HL-60 (cell line): Measurements from ENCODE around the gene HLA-DQA1.

Source experiments
- DNase-seq, 2 experiments: peaks; one replicate each; pipeline ENCODE4 v3.0.0-alpha.2; 2010 to 2020; ENCODE audit warnings: low read depth in 1 of 2, low spot score in 1 of 2
- H3K27ac ChIP-seq: fragments of 250-450 bp; sonication (Bioruptor Pico); replicated peaks from 2 replicates; pipeline ENCODE4 v1.5.1; 2020; ENCODE audit warnings: mild to moderate bottlenecking, moderate library complexity
- H3K27me3 ChIP-seq: fragments of 250-450 bp; sonication (Bioruptor Pico); 2 replicates; pipeline ENCODE4 v1.5.1; 2021; ENCODE audit warnings: mild to moderate bottlenecking, moderate library complexity; ENCODE audit not compliant: insufficient read depth, poor library complexity, severe bottlenecking
- H3K4me3 ChIP-seq: replicated peaks from 2 replicates; pipeline ENCODE4 v1.5.1; 2011; ENCODE audit warnings: mild to moderate bottlenecking, control low read depth, low read length; ENCODE audit not compliant: insufficient read depth
- GABPA ChIP-seq: IDR thresholded peaks from 2 replicates; pipeline ENCODE4 v1.6.1; 2012; ENCODE audit warnings: low read depth
- POLR2AphosphoS5 ChIP-seq: IDR thresholded peaks from 2 replicates; pipeline ENCODE4 v1.6.1; 2012; ENCODE audit warnings: low read depth
- SPI1 ChIP-seq: IDR thresholded peaks from 2 replicates; pipeline ENCODE4 v1.6.1; 2012; ENCODE audit warnings: low read depth, mild to moderate bottlenecking, borderline replicate concordance
- TF ChIP-seq, protein P1 (sequence below): IDR thresholded peaks from one replicate; pipeline ENCODE4 v1.5.1; 2011; ENCODE audit warnings: low read length, control low read depth, inconsistent platforms; ENCODE audit not compliant: insufficient read depth
- TF ChIP-seq, protein P2 (sequence below): IDR thresholded peaks from 2 replicates; pipeline ENCODE4 v1.6.1; 2012; ENCODE audit warnings: low read depth; ENCODE audit not compliant: insufficient replicate concordance

The HLA-DQA1 gene

DNA sequence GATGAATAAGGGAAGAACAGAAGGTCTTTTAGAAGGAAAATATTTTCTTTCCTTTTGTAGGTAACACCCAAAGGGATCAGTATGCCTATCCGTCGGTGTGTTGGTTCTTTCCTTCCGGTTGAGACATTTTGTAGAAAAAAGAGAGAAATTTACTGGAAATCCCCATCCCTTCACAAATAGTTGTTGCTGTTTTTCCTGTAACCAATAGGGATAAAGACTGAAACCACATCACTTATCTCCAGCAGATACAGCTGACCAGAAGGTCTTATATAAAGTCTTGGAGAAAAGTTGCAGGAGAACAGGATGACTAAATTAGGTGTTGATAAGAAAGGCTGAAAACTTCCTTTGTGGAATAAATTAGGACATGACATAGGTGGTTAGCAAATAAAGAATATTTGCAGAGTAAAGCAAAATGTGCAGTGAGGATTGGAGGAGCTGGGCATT is 32.8 kb upstream of the HLA-DQA1 start:
- Histone ChIP-seq H3K27me3 (no peaks in the 10 kb centered on the region), H3K4me3 (no peak overlapping the region), H3K27ac (no peak overlapping the region)
- no peak for DNase-seq
- TF ChIP-seq, protein P1, sequence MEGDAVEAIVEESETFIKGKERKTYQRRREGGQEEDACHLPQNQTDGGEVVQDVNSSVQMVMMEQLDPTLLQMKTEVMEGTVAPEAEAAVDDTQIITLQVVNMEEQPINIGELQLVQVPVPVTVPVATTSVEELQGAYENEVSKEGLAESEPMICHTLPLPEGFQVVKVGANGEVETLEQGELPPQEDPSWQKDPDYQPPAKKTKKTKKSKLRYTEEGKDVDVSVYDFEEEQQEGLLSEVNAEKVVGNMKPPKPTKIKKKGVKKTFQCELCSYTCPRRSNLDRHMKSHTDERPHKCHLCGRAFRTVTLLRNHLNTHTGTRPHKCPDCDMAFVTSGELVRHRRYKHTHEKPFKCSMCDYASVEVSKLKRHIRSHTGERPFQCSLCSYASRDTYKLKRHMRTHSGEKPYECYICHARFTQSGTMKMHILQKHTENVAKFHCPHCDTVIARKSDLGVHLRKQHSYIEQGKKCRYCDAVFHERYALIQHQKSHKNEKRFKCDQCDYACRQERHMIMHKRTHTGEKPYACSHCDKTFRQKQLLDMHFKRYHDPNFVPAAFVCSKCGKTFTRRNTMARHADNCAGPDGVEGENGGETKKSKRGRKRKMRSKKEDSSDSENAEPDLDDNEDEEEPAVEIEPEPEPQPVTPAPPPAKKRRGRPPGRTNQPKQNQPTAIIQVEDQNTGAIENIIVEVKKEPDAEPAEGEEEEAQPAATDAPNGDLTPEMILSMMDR, result no peak
- TF ChIP-seq GABPA (no peak), POLR2AphosphoS5 (no peak), SPI1 (no peak)
- TF ChIP-seq, protein P2, sequence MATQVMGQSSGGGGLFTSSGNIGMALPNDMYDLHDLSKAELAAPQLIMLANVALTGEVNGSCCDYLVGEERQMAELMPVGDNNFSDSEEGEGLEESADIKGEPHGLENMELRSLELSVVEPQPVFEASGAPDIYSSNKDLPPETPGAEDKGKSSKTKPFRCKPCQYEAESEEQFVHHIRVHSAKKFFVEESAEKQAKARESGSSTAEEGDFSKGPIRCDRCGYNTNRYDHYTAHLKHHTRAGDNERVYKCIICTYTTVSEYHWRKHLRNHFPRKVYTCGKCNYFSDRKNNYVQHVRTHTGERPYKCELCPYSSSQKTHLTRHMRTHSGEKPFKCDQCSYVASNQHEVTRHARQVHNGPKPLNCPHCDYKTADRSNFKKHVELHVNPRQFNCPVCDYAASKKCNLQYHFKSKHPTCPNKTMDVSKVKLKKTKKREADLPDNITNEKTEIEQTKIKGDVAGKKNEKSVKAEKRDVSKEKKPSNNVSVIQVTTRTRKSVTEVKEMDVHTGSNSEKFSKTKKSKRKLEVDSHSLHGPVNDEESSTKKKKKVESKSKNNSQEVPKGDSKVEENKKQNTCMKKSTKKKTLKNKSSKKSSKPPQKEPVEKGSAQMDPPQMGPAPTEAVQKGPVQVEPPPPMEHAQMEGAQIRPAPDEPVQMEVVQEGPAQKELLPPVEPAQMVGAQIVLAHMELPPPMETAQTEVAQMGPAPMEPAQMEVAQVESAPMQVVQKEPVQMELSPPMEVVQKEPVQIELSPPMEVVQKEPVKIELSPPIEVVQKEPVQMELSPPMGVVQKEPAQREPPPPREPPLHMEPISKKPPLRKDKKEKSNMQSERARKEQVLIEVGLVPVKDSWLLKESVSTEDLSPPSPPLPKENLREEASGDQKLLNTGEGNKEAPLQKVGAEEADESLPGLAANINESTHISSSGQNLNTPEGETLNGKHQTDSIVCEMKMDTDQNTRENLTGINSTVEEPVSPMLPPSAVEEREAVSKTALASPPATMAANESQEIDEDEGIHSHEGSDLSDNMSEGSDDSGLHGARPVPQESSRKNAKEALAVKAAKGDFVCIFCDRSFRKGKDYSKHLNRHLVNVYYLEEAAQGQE, result no peak

DNA sequence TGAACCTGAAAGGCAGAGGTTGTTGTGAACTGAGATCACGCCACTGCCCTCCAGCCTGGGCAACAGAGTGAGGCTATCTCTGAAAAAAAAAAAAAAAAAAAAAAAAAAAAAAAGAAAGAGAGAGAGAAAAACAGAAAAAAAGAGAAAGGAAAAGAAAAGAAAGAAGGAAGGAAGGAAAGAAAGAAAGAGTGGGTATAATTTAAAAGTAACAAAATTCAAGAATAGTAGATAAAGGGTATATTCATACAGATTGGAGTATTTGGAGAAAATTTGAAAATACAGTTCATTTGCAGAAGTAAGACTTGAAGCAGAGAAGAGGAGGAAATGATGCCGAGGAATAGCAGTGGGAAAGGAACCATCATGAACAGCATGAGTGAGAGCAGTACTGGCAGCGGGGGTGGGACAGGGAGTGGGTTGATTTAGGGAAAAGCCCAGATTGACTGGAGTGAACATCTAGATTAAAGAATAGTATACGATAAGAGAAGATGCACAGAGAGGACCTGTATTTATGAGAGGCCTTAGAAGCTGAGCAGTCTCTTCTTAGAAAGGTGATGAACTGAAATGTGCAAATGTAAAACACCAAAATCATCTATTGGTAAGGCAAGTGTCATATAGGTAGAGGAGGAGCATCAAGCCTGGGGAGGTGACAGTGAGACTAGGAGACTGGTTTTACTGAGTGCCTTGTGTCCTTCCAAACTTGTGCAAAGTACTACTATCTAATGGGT is 29.8 kb upstream of the HLA-DQA1 start:
- Histone ChIP-seq H3K27ac (no peak overlapping the region), H3K4me3 (no peak overlapping the region), H3K27me3 (no peaks in the 10 kb centered on the region)
- no peak for DNase-seq
- TF ChIP-seq SPI1 (no peak), POLR2AphosphoS5 (no peak), GABPA (no peak)
- TF ChIP-seq, protein P2, result no peak
- TF ChIP-seq, protein P1, result no peak

DNA sequence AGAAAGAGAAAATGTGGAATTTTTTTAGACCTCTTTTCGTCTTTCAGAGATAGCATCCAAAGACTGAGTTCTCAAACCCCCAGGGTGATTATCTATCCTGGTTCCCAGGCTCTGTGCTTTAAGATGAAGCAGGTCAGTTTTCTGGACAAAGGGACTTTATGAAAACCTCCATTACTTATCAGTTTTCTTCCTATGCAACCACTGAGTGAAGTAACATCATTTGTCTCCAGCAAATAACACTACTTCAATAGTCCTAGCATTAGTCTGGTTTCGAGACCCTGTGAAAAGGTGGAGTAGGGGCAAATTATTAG is 29.3 kb upstream of the HLA-DQA1 start:
- H3K27ac ChIP-seq, result no peak overlapping the region
- no peak overlapping the region for H3K4me3 ChIP-seq
- DNase-seq, result no peak
- H3K27me3 ChIP-seq, result no peaks in the 10 kb centered on the region
- TF ChIP-seq, protein P2, result no peak
- TF ChIP-seq POLR2AphosphoS5 (no peak), GABPA (no peak), SPI1 (no peak)
- TF ChIP-seq, protein P1, result no peak
